ENCODE measurements around the gene NRM.
A peak's percentile ranks its signal among the peaks of the same experiment; 100 is the strongest.
"Not testable (repeated sequence)": the region's sequence is repeated elsewhere in the genome, so short reads cannot be mapped to it uniquely, and the experiment has no call there.

Gene NRM

DNA sequence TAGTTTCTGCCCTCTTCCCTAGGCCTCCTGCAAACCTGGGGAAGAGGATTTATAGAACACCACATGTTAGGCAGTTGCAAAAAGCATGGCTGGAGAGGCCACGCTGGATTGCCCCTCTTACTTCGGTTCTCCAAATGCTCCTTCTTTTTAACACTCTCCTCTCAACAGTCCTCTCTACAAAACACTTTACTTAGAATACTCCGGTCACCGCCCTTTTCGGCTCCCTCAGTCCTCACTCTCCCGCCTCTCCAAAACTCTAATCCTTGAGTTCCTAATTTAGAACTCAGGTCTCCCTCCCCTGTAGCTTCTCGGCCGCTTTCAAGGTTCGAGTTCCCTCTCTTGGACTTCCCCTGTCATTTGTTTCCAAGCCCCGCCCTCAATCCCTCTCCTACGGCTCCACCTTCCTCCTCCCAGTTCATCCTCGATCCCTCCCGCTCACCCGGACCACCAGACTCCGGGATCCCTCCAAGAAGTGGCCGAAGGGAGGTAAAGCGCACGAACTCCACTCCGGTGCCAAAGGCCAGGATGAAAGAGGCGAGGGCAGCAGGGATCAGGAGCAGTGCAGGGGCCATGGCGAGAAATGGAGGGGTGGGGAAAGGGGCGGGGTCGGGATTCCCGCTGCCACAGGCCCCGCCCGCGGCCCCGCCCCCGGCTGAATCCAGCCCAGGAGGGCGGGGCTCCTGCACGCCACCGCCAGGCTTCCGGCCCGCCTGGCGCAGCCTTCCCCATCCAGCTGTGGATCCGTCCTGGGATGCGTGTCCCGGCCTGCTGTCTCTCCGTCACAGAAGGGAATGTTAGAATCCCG is at the start of gene NRM:
TSS of gene NRM (minus strand) at position 582 of the 805 bp plus-strand sequence. CDS start at position 572, 10 bp downstream.
- peak; percentile 87 to 97 (median 93) for DNase-seq

DNA sequence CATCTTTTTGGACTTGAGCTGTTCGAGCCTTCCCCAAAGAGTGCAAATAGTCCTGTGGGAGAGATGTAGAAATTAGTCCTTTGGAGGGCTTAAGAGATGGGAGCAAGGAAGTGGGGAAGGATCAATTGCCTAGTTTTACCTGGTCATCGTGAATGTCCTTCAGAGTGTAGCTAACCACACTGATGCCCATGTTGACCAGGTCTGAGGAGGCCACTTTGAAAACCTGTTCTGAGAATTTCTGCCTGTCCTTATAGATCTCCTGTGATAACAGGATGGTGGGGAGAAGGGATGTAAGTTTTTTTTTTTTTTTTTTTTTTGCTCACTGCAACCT is 49.7 kb upstream of the NRM start:
- peak in 1 of 3 donors; percentile 61 for DNase-seq

- peak in 1 of 3 donors; percentile 61 for DNase-seq
Measured at GRCh38 chr6:30738532-30738931, 47.7 kb upstream of the NRM start.

- DNase-seq, result peak; percentile 37 to 69 (median 56)
Measured at GRCh38 chr6:30735668-30736314, 45.0 kb upstream of the NRM start.

DNA sequence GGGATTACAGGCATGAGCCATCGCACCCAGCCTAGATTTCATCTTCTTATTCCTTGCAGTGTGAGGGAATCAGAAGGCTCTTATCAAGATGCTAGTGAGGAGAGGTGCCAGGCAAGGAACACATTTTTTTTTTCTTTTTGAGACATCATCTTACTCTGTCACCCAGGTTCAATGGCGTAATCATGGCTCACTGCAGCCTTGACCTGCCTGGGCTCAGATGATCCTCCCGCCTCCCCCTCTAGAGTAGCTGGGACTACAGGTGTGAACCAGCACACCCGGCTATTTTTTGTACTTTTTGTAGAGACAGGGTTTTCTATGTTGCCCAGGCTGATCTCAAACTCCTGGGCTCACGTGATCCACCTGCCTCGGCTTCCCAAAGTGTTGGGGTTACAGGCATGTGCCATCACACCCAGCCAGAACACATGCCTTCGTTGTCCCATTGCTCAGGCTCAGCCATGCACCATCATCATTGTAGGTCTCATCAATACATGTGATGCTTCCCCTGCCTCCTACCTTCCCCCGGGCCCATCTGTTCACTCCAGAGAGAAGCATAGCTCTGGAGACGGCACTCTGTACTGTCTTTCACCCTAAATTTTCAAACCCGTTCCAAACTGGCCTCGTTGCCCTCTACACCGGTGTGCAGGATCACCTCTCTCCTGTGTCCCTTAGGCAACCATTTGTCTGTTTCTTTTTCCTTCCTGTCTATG is 41.6 kb upstream of the NRM start:
- no peak for DNase-seq

DNA sequence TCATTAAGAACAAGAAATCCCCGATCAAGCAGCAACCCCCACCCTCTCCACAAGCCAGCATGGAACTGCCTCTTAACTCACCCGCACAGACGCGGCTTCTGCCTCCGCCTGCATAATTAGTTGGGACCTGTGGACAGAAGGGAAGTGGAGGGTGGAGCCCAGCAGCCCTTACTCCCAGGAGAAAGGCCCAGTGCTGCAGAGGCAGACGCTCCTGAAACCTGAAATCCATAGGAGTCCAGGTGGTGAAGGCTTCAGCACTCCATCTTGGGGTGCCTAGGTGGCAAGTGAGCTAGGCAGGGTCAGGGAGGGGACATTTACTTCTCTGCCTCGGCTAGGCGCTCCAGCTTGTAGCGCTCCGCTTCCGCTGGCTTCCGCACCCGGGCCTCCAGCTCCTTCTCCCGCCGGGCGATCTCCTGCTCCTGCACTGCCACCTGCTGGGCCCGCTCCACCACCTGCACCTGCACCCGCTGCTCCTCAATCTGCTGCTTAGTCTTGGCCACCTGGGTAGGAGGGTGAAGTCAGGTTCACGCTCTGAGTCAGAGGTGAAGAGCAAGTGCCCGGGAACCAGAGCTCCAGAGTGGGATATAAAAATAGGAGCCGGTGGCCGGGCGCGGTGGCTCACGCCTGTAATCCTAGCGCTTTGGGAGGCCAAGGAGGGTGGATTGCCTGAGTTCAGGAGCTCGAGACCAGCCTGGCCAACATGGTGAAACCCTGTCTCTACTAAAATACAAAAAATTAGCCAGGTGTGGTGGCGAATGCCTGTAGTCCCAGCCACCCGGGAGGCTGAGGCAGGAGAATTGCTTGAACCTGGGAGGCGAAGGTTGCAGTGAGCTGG is 40.0 kb upstream of the NRM start:
- DNase-seq, result peak; percentile 68 to 80 (median 70)

DNA sequence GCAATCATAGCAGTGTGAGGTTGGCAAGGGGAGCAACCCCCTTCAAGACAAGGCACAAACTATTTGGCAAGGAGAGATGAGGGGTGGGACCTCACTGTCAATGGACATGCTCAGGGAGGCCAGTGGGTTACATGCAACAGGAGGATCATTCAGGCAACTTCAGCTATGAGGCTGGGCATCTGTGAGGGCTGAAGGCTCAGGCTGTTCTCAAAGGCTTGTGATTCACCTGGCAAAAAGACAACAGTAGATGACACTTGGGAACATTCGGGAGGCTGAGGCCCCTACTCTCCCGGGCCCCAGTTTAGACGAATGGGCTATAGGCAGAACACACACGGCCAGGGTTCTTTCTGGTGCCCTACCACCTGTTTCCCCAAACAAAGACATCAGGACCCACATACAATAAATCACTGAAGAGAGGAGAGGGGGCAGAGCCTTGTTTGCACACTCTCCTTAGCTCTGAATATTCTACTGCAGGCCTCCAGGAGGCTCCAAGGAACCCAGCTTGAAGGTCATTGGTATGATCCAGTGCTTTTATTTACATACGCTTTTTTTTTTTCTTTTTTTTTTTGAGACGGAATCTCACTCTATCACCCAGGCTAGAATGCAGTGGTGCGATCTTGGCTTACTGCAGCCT is 37.3 kb upstream of the NRM start:
- no peak for DNase-seq

DNA sequence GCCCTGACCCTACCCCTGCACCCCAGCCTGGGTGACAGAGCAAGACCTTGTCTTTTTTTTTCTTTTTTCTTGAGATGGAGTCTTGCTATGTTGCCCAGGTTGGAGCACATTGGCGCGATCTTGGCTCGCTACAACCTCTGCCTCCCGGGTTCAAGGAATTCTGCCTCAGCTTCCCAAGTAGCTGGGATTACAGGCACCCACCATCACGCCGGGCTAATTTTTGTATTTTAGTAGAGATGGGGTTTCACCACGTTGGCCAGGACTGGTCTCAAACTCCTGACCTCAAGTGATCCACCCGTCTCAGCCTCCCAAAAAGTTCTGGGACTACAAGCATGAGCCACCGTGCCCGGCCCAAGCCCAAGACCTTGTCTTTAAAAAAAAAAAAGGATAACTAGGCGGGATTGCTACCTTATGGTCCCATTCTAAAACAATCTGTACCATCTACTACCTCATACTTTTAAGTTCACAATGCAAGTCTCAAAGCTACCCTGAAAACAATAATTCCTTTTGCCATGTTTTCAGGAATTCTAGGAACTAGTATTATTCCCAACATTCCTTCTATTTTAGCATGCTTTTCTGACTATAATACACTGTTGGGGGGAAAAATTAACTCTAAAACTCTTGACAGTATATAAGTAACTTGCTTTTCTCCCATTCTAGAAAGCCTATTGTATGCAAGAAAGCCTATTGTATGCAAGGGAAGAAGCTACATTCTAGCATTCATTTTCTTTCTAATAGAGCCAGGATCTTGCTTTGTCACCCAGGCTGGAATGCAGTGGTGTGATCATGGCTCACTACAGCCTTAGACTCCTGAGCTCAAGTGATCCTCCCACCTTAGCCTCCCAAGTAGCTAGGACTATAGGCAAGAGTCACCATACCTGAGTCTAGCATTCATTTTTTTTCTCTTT is 36.0 kb upstream of the NRM start:
- DNase-seq, result no peak

- no peak for DNase-seq
Measured at GRCh38 chr6:30725713-30726505, 35.1 kb upstream of the NRM start.

DNA sequence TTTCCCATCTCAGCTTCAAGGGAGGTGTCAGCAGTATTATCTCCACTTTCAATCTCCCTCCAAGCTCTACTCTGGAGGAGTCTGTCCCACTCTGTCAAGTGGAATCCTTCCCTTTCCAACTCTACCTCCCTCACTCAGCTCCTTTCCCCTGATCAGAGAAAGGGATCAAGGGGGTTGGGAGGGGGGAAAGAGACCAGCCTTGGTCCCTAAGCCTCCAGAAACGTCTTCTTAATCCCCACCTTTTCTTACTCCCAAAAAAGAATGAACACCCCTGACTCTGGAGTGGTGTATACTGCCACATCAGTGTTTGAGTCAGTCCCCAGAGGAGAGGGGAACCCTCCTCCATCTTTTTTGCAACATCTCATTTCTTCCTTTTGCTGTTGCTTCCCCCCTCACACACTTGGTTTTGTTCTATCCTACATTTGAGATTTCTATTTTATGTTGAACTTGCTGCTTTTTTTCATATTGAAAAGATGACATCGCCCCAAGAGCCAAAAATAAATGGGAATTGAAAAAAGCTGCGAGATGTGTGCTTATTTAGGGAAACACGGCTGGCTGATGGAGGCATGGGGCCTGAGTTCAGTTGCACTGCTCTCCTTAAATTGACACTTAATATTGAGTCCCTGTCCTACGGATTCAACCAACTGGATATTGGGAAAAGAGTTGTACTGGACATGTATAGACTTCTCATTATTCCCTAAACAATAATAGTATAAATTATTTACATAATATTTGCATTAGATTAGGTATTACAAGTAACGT is 34.3 kb upstream of the NRM start:
- DNase-seq, result peak in 2 of 3 donors; percentile 48 to 58

GRCh38 chr6:30723843-30724741 is 33.3 kb upstream of the NRM start:
- DNase-seq, result not testable (repeated sequence)

DNA sequence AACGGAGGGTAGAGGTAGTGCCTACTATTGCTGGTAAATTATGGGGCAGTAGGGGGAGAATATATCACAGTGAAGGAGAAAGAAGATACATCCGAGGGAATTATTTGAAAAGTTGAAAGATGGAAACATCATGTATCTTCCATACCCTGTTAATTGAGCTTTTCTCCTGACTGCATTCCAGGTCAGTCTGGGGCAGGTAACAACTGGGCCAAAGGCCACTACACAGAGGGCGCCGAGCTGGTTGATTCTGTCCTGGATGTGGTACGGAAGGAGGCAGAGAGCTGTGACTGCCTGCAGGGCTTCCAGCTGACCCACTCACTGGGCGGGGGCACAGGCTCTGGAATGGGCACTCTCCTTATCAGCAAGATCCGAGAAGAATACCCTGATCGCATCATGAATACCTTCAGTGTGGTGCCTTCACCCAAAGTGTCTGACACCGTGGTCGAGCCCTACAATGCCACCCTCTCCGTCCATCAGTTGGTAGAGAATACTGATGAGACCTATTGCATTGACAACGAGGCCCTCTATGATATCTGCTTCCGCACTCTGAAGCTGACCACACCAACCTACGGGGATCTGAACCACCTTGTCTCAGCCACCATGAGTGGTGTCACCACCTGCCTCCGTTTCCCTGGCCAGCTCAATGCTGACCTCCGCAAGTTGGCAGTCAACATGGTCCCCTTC is 32.5 kb upstream of the NRM start:
- not testable (repeated sequence) for DNase-seq

GRCh38 chr6:30722280-30723112 is 31.7 kb upstream of the NRM start:
- peak; percentile 88 to 91 (median 89) for DNase-seq

- peak; percentile 86 to 90 (median 88) for DNase-seq
Measured at GRCh38 chr6:30722025-30722279, 31.2 kb upstream of the NRM start.

GRCh38 chr6:30721198-30722024 is 30.6 kb upstream of the NRM start:
- peak; percentile 99 to 100 (median 100) for DNase-seq

GRCh38 chr6:30720738-30721197 is 30.0 kb upstream of the NRM start:
- peak; percentile 65 to 80 (median 71) for DNase-seq

Measured in suppressor macrophage treated with lipopolysaccharide for 1 hour (primary cell).